HepG2 (cell line): ENCODE results near the gene OLFM2.

Experiments
- AFF4 ChIP-seq: sonication (generic); formaldehyde crosslinking; IDR thresholded peaks from 2 replicates; pipeline ENCODE4 v1.4.0; 2020; ENCODE audit warnings: missing genetic modification reagents
- CHD2 ChIP-seq: IDR thresholded peaks from 2 replicates; pipeline ENCODE4 v1.6.1; 2011; ENCODE audit warnings: low read depth, low read length, improper control_type of control experiment
- HNF4G ChIP-seq, 2 experiments: sonication (generic) in 1 of 2; formaldehyde crosslinking in 1 of 2; IDR thresholded peaks; 2 replicates each; pipeline versions ENCODE4 v1.4.0 to v1.6.1; 2011 to 2020; ENCODE audit warnings: borderline replicate concordance in 2 of 2, low read depth in 2 of 2, mild to moderate bottlenecking in 2 of 2, low read length in 1 of 2, missing genetic modification reagents in 1 of 2, moderate library complexity in 1 of 2
- HNRNPL ChIP-seq: fragments of 200-400 bp; formaldehyde crosslinking; IDR thresholded peaks from 2 replicates; pipeline ENCODE4 v1.6.1; 2017; ENCODE audit warnings: mild to moderate bottlenecking, low read depth, low read length
- IKZF4 ChIP-seq: sonication (generic); formaldehyde crosslinking; IDR thresholded peaks from 2 replicates; pipeline ENCODE4 v1.5.1; 2020; ENCODE audit warnings: borderline replicate concordance, mild to moderate bottlenecking, low read depth, missing genetic modification reagents; ENCODE audit errors: not compliant biosample characterization
- SOX5 ChIP-seq: IDR thresholded peaks from 2 replicates; pipeline ENCODE4 v1.6.1; 2016; ENCODE audit warnings: borderline replicate concordance

- TF ChIP-seq SOX5 (CRISPR knock-in tag) (no peak), HNRNPL (no peak), AFF4 (no peak), HNF4G (IDR thresholded peaks at IDR 0.05; ENCODE audit: borderline replicate concordance, low read depth, low read length) (no peak), HNF4G (CRISPR knock-in tag; IDR thresholded peaks at IDR 0.05; ENCODE audit: borderline replicate concordance, low read depth) (no peak), CHD2 (no peak), IKZF4 (CRISPR knock-in tag) (no peak)
Measured at GRCh38 chr19:9966448-9966847, 30.1 kb upstream of the OLFM2 start.
